BE2C (cell line): ENCODE data around the gene NDUFAB1.

Source experiments
- DNase-seq: peaks from one replicate; pipeline ENCODE4 v3.0.0-alpha.2; 2020
- H3K27me3 ChIP-seq: fragments of 250-450 bp; sonication (Bioruptor Pico); 2 replicates; pipeline ENCODE4 v1.5.1; 2020; ENCODE audit warnings: mild to moderate bottlenecking
- H3K36me3 ChIP-seq: fragments of 250-450 bp; sonication (Bioruptor Pico); 2 replicates; pipeline ENCODE4 v1.5.1; 2020; ENCODE audit warnings: mild to moderate bottlenecking
- H3K4me1 ChIP-seq: fragments of 250-450 bp; sonication (Bioruptor Pico); 2 replicates; pipeline ENCODE4 v1.5.1; 2020
- H3K4me3 ChIP-seq: 2 replicates; pipeline ENCODE4 v1.5.1; 2011; ENCODE audit warnings: low read depth, low read length
- H3K9me3 ChIP-seq: fragments of 250-450 bp; sonication (Bioruptor Pico); 2 replicates; pipeline ENCODE4 v1.5.1; 2020
- CTCF ChIP-seq: IDR thresholded peaks from 2 replicates; pipeline ENCODE4 v1.5.1; 2012; ENCODE audit warnings: mild to moderate bottlenecking, low read depth, low read length

NDUFAB1 gene

GRCh38 chr16:23609929-23610328 is 13.8 kb upstream of the NDUFAB1 start:
- no peaks in the 10 kb centered on the region for H3K9me3 ChIP-seq
- H3K27me3 ChIP-seq, result no peaks in the 10 kb centered on the region
- TF ChIP-seq CTCF, result no peak
- H3K36me3 ChIP-seq, result peaks cover 12% of the 10 kb centered on the region
- DNase-seq, result no peak
- H3K4me3 ChIP-seq, result no peak overlapping the region
- H3K4me1 ChIP-seq, result no peaks in the 10 kb centered on the region

DNA sequence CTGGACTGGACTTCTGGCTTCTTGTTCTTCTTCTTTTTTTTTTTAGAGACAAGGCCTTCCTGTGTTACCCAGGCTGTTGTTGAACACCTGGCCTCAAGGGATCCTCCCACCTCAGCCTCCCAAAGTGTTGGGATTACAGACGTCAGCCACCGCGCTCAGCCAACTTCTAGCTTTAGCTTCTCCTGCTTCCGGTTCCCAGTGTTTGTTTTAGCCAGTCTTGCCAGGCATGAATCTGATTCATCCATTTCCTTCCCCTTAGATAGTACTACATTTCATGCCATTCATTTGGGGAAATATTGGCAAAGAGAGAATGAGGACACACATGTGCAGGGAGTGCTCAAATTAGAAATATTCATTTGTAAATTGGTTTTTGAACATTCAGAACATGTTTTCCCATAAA is 12.1 kb upstream of the NDUFAB1 start:
- no peaks in the 10 kb centered on the region for H3K9me3 ChIP-seq
- no peak for TF ChIP-seq CTCF
- no peak for DNase-seq
- H3K4me3 ChIP-seq, result no peak overlapping the region
- no peaks in the 10 kb centered on the region for H3K27me3 ChIP-seq
- H3K36me3 ChIP-seq, result peaks cover 12% of the 10 kb centered on the region
- no peaks in the 10 kb centered on the region for H3K4me1 ChIP-seq

GRCh38 chr16:23607726-23608125 is 11.6 kb upstream of the NDUFAB1 start:
- no peak for TF ChIP-seq CTCF
- no peak for DNase-seq
- peaks cover 12% of the 10 kb centered on the region for H3K36me3 ChIP-seq
- no peaks in the 10 kb centered on the region for H3K4me1 ChIP-seq
- H3K27me3 ChIP-seq, result no peaks in the 10 kb centered on the region
- no peak overlapping the region for H3K4me3 ChIP-seq
- H3K9me3 ChIP-seq, result no peaks in the 10 kb centered on the region

GRCh38 chr16:23597003-23597756 is 1.1 kb upstream of the NDUFAB1 start:
- Histone ChIP-seq H3K9me3 (no peaks in the 10 kb centered on the region), H3K36me3 (peaks cover 24% of the 10 kb centered on the region), H3K4me3 (peak overlapping the region; percentile 98), H3K4me1 (no peaks in the 10 kb centered on the region), H3K27me3 (no peaks in the 10 kb centered on the region)
- DNase-seq, result peak; percentile 81
- TF ChIP-seq CTCF, result peak; percentile 84

DNA sequence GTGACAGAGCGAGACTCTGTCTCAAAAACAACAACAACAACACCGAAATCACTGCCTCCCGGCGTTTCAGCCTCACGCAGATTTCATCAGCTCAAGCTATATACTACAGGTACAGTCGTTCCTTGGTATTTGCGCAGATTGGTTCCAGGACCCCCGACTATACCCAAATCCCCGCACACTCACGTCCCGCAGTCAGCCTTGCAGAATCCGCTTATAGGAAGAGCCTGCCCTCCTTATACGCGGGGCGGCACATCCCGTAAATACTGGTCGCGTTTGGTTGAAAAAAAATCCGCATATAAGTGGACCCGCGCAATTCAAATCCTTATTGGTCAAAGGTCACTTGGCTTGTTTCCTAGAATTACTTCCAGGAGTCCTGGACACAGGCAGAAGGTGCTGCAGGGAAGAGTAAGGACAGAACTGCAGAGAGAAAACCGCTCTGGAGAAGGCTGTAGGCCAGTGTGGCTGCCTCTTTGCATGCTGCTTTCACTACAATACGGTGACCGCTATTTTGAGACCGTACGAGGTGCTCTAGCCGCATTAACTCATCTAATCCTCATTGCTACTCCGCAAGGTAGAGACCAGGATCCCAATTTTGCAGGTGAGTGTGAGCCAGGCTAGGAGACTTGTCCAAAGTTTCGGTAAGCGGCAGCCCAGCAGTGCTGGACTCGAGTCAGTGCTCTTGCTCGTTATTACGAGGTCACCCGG is 718 bp downstream of the NDUFAB1 start:
- Histone ChIP-seq H3K27me3 (no peaks in the 10 kb centered on the region), H3K4me3 (peak overlapping the region; percentile 98), H3K36me3 (peaks cover 41% of the 10 kb centered on the region), H3K4me1 (no peaks in the 10 kb centered on the region), H3K9me3 (no peaks in the 10 kb centered on the region)
- no peak for TF ChIP-seq CTCF
- no peak for DNase-seq

DNA sequence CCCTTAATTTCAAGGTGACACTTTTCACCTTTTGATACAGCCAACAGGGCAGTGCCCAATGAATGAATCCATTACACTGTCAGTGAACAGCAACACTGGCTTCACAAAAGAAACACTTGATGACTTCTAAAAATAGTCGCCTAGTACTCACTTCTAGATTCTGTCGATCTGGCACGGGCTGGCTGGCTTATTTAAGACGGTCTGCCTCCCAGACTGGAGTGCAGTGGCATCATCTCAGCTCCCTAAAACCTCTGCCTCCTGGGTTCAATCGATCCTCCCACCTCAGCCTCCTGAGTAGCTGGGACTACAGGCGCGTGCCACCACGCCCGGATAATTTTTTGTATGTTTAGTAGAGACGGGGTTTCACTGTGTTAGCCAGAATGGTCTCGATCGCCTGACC is 1.9 kb downstream of the NDUFAB1 start:
- no peak for DNase-seq
- Histone ChIP-seq H3K4me3 (no peak overlapping the region), H3K4me1 (no peaks in the 10 kb centered on the region), H3K27me3 (no peaks in the 10 kb centered on the region), H3K9me3 (no peaks in the 10 kb centered on the region), H3K36me3 (peaks cover 50% of the 10 kb centered on the region)
- TF ChIP-seq CTCF, result no peak
